ENCODE data around the gene NFKBIL1. TPM values are rescaled to one million over a fixed set of nuclear protein-coding genes. Genes with fewer than 3 reads are reported as not detected.

NFKBIL1 gene
- total and polyA plus RNA-seq, 9 of the 15 experiments (the other 6 are each of a cell fraction or from before 2014, with no cell fraction given) = 0.49 to 33.1 (median 7.6) TPM

GRCh38 chr6:31580807-31581433 is 33.5 kb downstream of the NFKBIL1 start (continued):
- no peak for TF ChIP-seq TRIM25 (IDR thresholded peaks at IDR 0.05; ENCODE audit: borderline replicate concordance)
- TF ChIP-seq ZNF140 (CRISPR knock-in tag; IDR thresholded peaks at IDR 0.05) = no peak
- TF ChIP-seq GATA2 (CRISPR knock-in tag; IDR thresholded peaks at IDR 0.05) = no peak
- TF ChIP-seq SMARCA5 (IDR thresholded peaks at IDR 0.05) = 0 out of 2 replicates have a peak, but pooled peaks have one; percentile 15
- no peak for TF ChIP-seq RFX1 (IDR thresholded peaks at IDR 0.05)
- TF ChIP-seq POLR2H (tag; IDR thresholded peaks at IDR 0.05; ENCODE audit: low read depth) = no peak
- no peak for TF ChIP-seq TCF7 (IDR thresholded peaks at IDR 0.05; ENCODE audit: borderline replicate concordance)
- TF ChIP-seq ZNF124 (CRISPR knock-in tag; IDR thresholded peaks at IDR 0.05) = no peak
- no peak for TF ChIP-seq TRIM28 (IDR thresholded peaks at IDR 0.05)
- TF ChIP-seq BACH1 (tag; IDR thresholded peaks at IDR 0.05) = no peak
- TF ChIP-seq PHF21A (IDR thresholded peaks at IDR 0.05; ENCODE audit: borderline replicate concordance, low read depth) = peak; percentile 69; the same call in 1 of the 2 replicates
- no peak for TF ChIP-seq PURB (CRISPR knock-in tag; IDR thresholded peaks at IDR 0.05; ENCODE audit: low read depth)
- TF ChIP-seq ZNF609 (CRISPR knock-in tag; IDR thresholded peaks at IDR 0.05; ENCODE audit: borderline replicate concordance) = peak; percentile 94; the same call in 1 of the 2 replicates
- no peak for TF ChIP-seq E4F1 (CRISPR knock-in tag; IDR thresholded peaks at IDR 0.05; ENCODE audit: borderline replicate concordance)
- TF ChIP-seq SMARCB1 (IDR thresholded peaks at IDR 0.05; ENCODE audit: insufficient read length, low read depth) = no peak
- no peak for TF ChIP-seq LARP7 (IDR thresholded peaks at IDR 0.05)
- TF ChIP-seq, protein P1, sequence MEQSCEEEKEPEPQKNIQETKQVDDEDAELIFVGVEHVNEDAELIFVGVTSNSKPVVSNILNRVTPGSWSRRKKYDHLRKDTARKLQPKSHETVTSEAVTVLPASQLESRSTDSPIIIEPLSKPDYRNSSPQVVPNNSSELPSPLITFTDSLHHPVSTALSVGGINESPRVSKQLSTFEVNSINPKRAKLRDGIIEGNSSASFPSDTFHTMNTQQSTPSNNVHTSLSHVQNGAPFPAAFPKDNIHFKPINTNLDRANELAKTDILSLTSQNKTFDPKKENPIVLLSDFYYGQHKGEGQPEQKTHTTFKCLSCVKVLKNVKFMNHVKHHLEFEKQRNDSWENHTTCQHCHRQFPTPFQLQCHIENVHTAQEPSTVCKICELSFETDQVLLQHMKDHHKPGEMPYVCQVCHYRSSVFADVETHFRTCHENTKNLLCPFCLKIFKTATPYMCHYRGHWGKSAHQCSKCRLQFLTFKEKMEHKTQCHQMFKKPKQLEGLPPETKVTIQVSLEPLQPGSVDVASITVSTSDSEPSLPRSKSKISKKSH (CRISPR knock-in tag; IDR thresholded peaks at IDR 0.05) = no peak
- TF ChIP-seq YBX1 (IDR thresholded peaks at IDR 0.05) = no peak
- TF ChIP-seq NR2F6 (CRISPR knock-in tag; IDR thresholded peaks at IDR 0.05) = no peak
- no peak for TF ChIP-seq ZNF707 (CRISPR knock-in tag; conservative IDR thresholded peaks at IDR 0.05)
